ENCODE results near the gene CCRL2. TPM values are rescaled to one million over a fixed set of nuclear protein-coding genes. Genes with fewer than 3 reads are reported as not detected.
"Not testable (repeated sequence)": the region's sequence is repeated elsewhere in the genome, so short reads cannot be mapped to it uniquely, and the experiment has no call there.

The CCRL2 gene
- total and polyA plus RNA-seq, 2 donors (not counting 1 experiment from before 2014, with no cell fraction given) = 0.33 to 3.7 TPM

GRCh38 chr3:46383951-46384330 lies 23.1 kb upstream of the CCRL2 start:
- Histone ChIP-seq H3K4me2 (ENCODE audit: extremely low read depth, insufficient read depth, low read length) (no peak overlapping the region), H3K9ac (ENCODE audit: insufficient read depth, low read length) (no peak overlapping the region), H2AFZ (ENCODE audit: low read length) (no peak overlapping the region), H3K27ac (ENCODE audit: insufficient read depth, low read length) (no peak overlapping the region), H3K36me3 (ENCODE audit: control insufficient read depth, insufficient read depth, low read length) (no peaks in the 10 kb centered on the region), H4K20me1 (ENCODE audit: control insufficient read depth, extremely low read depth, insufficient read depth, low read length) (no peaks in the 10 kb centered on the region), H3K4me1 (ENCODE audit: control insufficient read depth, extremely low read depth, insufficient read depth, low read length) (no peaks in the 10 kb centered on the region), H3K27me3 (ENCODE audit: control insufficient read depth, insufficient read depth, low read length) (no peaks in the 10 kb centered on the region), H3K79me2 (ENCODE audit: control insufficient read depth, insufficient read depth, low read length) (no peaks in the 10 kb centered on the region), H3K4me3 (replicated peaks in 1 of 4; ENCODE audit: control extremely low read depth in 1 of 4, insufficient read depth in 1 of 4, low read depth in 3 of 4, low read length in 4 of 4) (no peak overlapping the region), H3K9me3 (ENCODE audit: control insufficient read depth, insufficient read depth, low read depth, low read length) (no peaks in the 10 kb centered on the region)
- TF ChIP-seq EZH2 (IDR thresholded peaks at IDR 0.05; ENCODE audit: low read length, missing control alignments) (no peak), CTCF (conservative IDR thresholded peaks at IDR 0.05 in 1 of 2, IDR thresholded peaks at IDR 0.05 in 1 of 2; ENCODE audit: low read depth in 1 of 2, low read length in 2 of 2) (no peak)
- no peak for DNase-seq (ENCODE audit: low read depth in 2 of 2)

- Histone ChIP-seq H3K27ac (ENCODE audit: insufficient read depth, low read length) (no peak overlapping the region), H3K79me2 (ENCODE audit: control insufficient read depth, insufficient read depth, low read length) (no peaks in the 10 kb centered on the region), H2AFZ (ENCODE audit: low read length) (no peak overlapping the region), H3K4me3 (replicated peaks in 1 of 4; ENCODE audit: control extremely low read depth in 1 of 4, insufficient read depth in 1 of 4, low read depth in 3 of 4, low read length in 4 of 4) (no peak overlapping the region), H4K20me1 (ENCODE audit: control insufficient read depth, extremely low read depth, insufficient read depth, low read length) (no peaks in the 10 kb centered on the region), H3K36me3 (ENCODE audit: control insufficient read depth, insufficient read depth, low read length) (no peaks in the 10 kb centered on the region), H3K9me3 (ENCODE audit: control insufficient read depth, insufficient read depth, low read depth, low read length) (no peaks in the 10 kb centered on the region), H3K4me1 (ENCODE audit: control insufficient read depth, extremely low read depth, insufficient read depth, low read length) (no peaks in the 10 kb centered on the region), H3K9ac (ENCODE audit: insufficient read depth, low read length) (no peak overlapping the region), H3K4me2 (ENCODE audit: extremely low read depth, insufficient read depth, low read length) (no peak overlapping the region), H3K27me3 (ENCODE audit: control insufficient read depth, insufficient read depth, low read length) (no peaks in the 10 kb centered on the region)
- DNase-seq (ENCODE audit: low read depth in 2 of 2) = peak in 1 of 2 donors; percentile 52
- no peak for TF ChIP-seq CTCF (conservative IDR thresholded peaks at IDR 0.05 in 1 of 2, IDR thresholded peaks at IDR 0.05 in 1 of 2; ENCODE audit: low read depth in 1 of 2, low read length in 2 of 2)
- no peak for TF ChIP-seq EZH2 (IDR thresholded peaks at IDR 0.05; ENCODE audit: low read length, missing control alignments)
These were observed 20.9 kb upstream of the CCRL2 start for GRCh38 chr3:46386205-46386604.

GRCh38 chr3:46388847-46389246 lies 18.2 kb upstream of the CCRL2 start:
- not testable (repeated sequence) for H3K27me3 ChIP-seq (ENCODE audit: control insufficient read depth, insufficient read depth, low read length); H3K4me1 ChIP-seq (ENCODE audit: control insufficient read depth, extremely low read depth, insufficient read depth, low read length); H4K20me1 ChIP-seq (ENCODE audit: control insufficient read depth, extremely low read depth, insufficient read depth, low read length); H3K36me3 ChIP-seq (ENCODE audit: control insufficient read depth, insufficient read depth, low read length); H3K4me3 ChIP-seq (replicated peaks in 1 of 4; ENCODE audit: control extremely low read depth in 1 of 4, insufficient read depth in 1 of 4, low read depth in 3 of 4, low read length in 4 of 4); DNase-seq (ENCODE audit: low read depth in 2 of 2); H3K4me2 ChIP-seq (ENCODE audit: extremely low read depth, insufficient read depth, low read length); H3K27ac ChIP-seq (ENCODE audit: insufficient read depth, low read length); H2AFZ ChIP-seq (ENCODE audit: low read length); H3K79me2 ChIP-seq (ENCODE audit: control insufficient read depth, insufficient read depth, low read length); H3K9ac ChIP-seq (ENCODE audit: insufficient read depth, low read length); H3K9me3 ChIP-seq (ENCODE audit: control insufficient read depth, insufficient read depth, low read depth, low read length)
